HL-60/S4 treated with retinoic acid at 250 ng/mL for 4 days and 3 days (cell line): ENCODE results near the gene LRP5.

ENCODE experiments used
- in situ Hi-C: fragments of 300-500 bp; cut with MboI; formaldehyde crosslinking; loops from 2 replicates; pipeline ENCODE4 v1.7.0; 2022; ENCODE audit warnings: low sequenced_read_pairs

Gene LRP5

GRCh38 chr11:68367252-68367651 is 54.9 kb downstream of the LRP5 start:
- in situ Hi-C loops, result no loop called here

GRCh38 chr11:68369756-68370155 is 57.4 kb downstream of the LRP5 start:
- in situ Hi-C loops, result no loop called here

- in situ Hi-C loops, result no loop called here
These were observed 58.1 kb downstream of the LRP5 start for GRCh38 chr11:68370211-68371111.

- in situ Hi-C loops, result no loop called here
These were observed 59.0 kb downstream of the LRP5 start for GRCh38 chr11:68371171-68372041.

- in situ Hi-C loops, result no loop called here
These were observed 59.7 kb downstream of the LRP5 start for GRCh38 chr11:68372114-68372513.

- in situ Hi-C loops, result no loop called here
These were observed 60.2 kb downstream of the LRP5 start for GRCh38 chr11:68372625-68373024.

- in situ Hi-C loops, result no loop called here
These were observed 60.9 kb downstream of the LRP5 start for GRCh38 chr11:68373189-68373814.

GRCh38 chr11:68373815-68374501 is 61.6 kb downstream of the LRP5 start:
- in situ Hi-C loops, result no loop called here

- in situ Hi-C loops, result no loop called here
These were observed 62.1 kb downstream of the LRP5 start for GRCh38 chr11:68374531-68374930.

- in situ Hi-C loops, result no loop called here
These were observed 62.9 kb downstream of the LRP5 start for GRCh38 chr11:68375337-68375736.

- in situ Hi-C loops, result no loop called here
These were observed 63.4 kb downstream of the LRP5 start for GRCh38 chr11:68375766-68376165.

GRCh38 chr11:68377389-68377795 is 65.0 kb downstream of the LRP5 start:
- in situ Hi-C loops, result no loop called here

GRCh38 chr11:68379206-68379605 is 66.8 kb downstream of the LRP5 start:
- in situ Hi-C loops, result no loop called here

- in situ Hi-C loops, result no loop called here
These were observed 68.6 kb downstream of the LRP5 start for GRCh38 chr11:68380786-68381622.

GRCh38 chr11:68381716-68382115 is 69.3 kb downstream of the LRP5 start:
- in situ Hi-C loops, result no loop called here

GRCh38 chr11:68382358-68382998 is 70.1 kb downstream of the LRP5 start:
- in situ Hi-C loops, result no loop called here

GRCh38 chr11:68383976-68384501 is 71.6 kb downstream of the LRP5 start:
- in situ Hi-C loops, result no loop called here

GRCh38 chr11:68384530-68385081 is 72.2 kb downstream of the LRP5 start:
- in situ Hi-C loops, result no loop called here

GRCh38 chr11:68385128-68385527 is 72.7 kb downstream of the LRP5 start:
- in situ Hi-C loops, result no loop called here
